Measurements from ENCODE around the gene SMIM8.

The SMIM8 gene

GRCh38 chr6:87351583-87351982 is 29.2 kb downstream of the SMIM8 start:
- DNase-seq (ENCODE audit: low read depth, low spot score) = no peak
- no peak overlapping the region for H3K27ac ChIP-seq (ENCODE audit: low read length)
- no CpG with 5 or more reads among the region's 1 CpG for WGBS (ENCODE audit: insufficient coverage, insufficient read length)

GRCh38 chr6:87356181-87356580 is 33.8 kb downstream of the SMIM8 start:
- H3K9me3 ChIP-seq (ENCODE audit: control insufficient read depth, insufficient read depth, low read length) = no peaks in the 10 kb centered on the region
- no peaks in the 10 kb centered on the region for H3K4me1 ChIP-seq (ENCODE audit: control insufficient read depth, insufficient read depth, low read length)
- no peak overlapping the region for H3K4me3 ChIP-seq (ENCODE audit: low read length)
- H3K36me3 ChIP-seq (ENCODE audit: control insufficient read depth, insufficient read depth, low read length) = no peaks in the 10 kb centered on the region
- H3K27ac ChIP-seq (ENCODE audit: low read length) = no peak overlapping the region
- H3K27me3 ChIP-seq (ENCODE audit: control insufficient read depth, insufficient read depth, low read length) = no peaks in the 10 kb centered on the region
- no peak for DNase-seq (ENCODE audit: low read depth, low spot score)
- WGBS (ENCODE audit: insufficient coverage, insufficient read length) = no CpG with 5 or more reads among the region's 4 CpGs

More at GRCh38 chr6:87351583-87351982, 29.2 kb downstream of the SMIM8 start:
- Histone ChIP-seq H3K9me3 (ENCODE audit: control insufficient read depth, insufficient read depth, low read length) (no peaks in the 10 kb centered on the region), H3K36me3 (ENCODE audit: control insufficient read depth, insufficient read depth, low read length) (no peaks in the 10 kb centered on the region), H3K4me1 (ENCODE audit: control insufficient read depth, insufficient read depth, low read length) (no peaks in the 10 kb centered on the region), H3K4me3 (ENCODE audit: low read length) (no peak overlapping the region), H3K27me3 (ENCODE audit: control insufficient read depth, insufficient read depth, low read length) (no peaks in the 10 kb centered on the region)

GRCh38 chr6:87357479-87358196 is 35.2 kb downstream of the SMIM8 start:
- Histone ChIP-seq H3K27ac (ENCODE audit: low read length) (no peak overlapping the region), H3K27me3 (ENCODE audit: control insufficient read depth, insufficient read depth, low read length) (no peaks in the 10 kb centered on the region), H3K9me3 (ENCODE audit: control insufficient read depth, insufficient read depth, low read length) (no peaks in the 10 kb centered on the region), H3K4me1 (ENCODE audit: control insufficient read depth, insufficient read depth, low read length) (no peaks in the 10 kb centered on the region), H3K36me3 (ENCODE audit: control insufficient read depth, insufficient read depth, low read length) (no peaks in the 10 kb centered on the region), H3K4me3 (ENCODE audit: low read length) (no peak overlapping the region)
- no peak for DNase-seq (ENCODE audit: low read depth, low spot score)
- no CpG with 5 or more reads among the region's 3 CpGs for WGBS (ENCODE audit: insufficient coverage, insufficient read length)

GRCh38 chr6:87364602-87365252 is 42.3 kb downstream of the SMIM8 start:
- Histone ChIP-seq H3K4me1 (ENCODE audit: control insufficient read depth, insufficient read depth, low read length) (no peaks in the 10 kb centered on the region), H3K36me3 (ENCODE audit: control insufficient read depth, insufficient read depth, low read length) (no peaks in the 10 kb centered on the region), H3K27me3 (ENCODE audit: control insufficient read depth, insufficient read depth, low read length) (no peaks in the 10 kb centered on the region), H3K4me3 (ENCODE audit: low read length) (no peak overlapping the region), H3K27ac (ENCODE audit: low read length) (no peak overlapping the region), H3K9me3 (ENCODE audit: control insufficient read depth, insufficient read depth, low read length) (peaks cover 3% of the 10 kb centered on the region)
- WGBS (ENCODE audit: insufficient coverage, insufficient read length) = no CpG with 5 or more reads among the region's 5 CpGs
- no peak for DNase-seq (ENCODE audit: low read depth, low spot score)

GRCh38 chr6:87366072-87366827 is 43.9 kb downstream of the SMIM8 start:
- H3K36me3 ChIP-seq (ENCODE audit: control insufficient read depth, insufficient read depth, low read length) = no peaks in the 10 kb centered on the region
- no peak overlapping the region for H3K4me3 ChIP-seq (ENCODE audit: low read length)
- no CpG with 5 or more reads among the region's 4 CpGs for WGBS (ENCODE audit: insufficient coverage, insufficient read length)
- peaks cover 3% of the 10 kb centered on the region for H3K9me3 ChIP-seq (ENCODE audit: control insufficient read depth, insufficient read depth, low read length)
- no peaks in the 10 kb centered on the region for H3K27me3 ChIP-seq (ENCODE audit: control insufficient read depth, insufficient read depth, low read length)
- no peaks in the 10 kb centered on the region for H3K4me1 ChIP-seq (ENCODE audit: control insufficient read depth, insufficient read depth, low read length)
- no peak overlapping the region for H3K27ac ChIP-seq (ENCODE audit: low read length)
- DNase-seq (ENCODE audit: low read depth, low spot score) = no peak

GRCh38 chr6:87366899-87367298 is 44.5 kb downstream of the SMIM8 start:
- H3K9me3 ChIP-seq (ENCODE audit: control insufficient read depth, insufficient read depth, low read length) = peaks cover 3% of the 10 kb centered on the region
- no peak overlapping the region for H3K27ac ChIP-seq (ENCODE audit: low read length)
- H3K27me3 ChIP-seq (ENCODE audit: control insufficient read depth, insufficient read depth, low read length) = no peaks in the 10 kb centered on the region
- no CpG with 5 or more reads among the region's 3 CpGs for WGBS (ENCODE audit: insufficient coverage, insufficient read length)
- H3K36me3 ChIP-seq (ENCODE audit: control insufficient read depth, insufficient read depth, low read length) = no peaks in the 10 kb centered on the region
- H3K4me1 ChIP-seq (ENCODE audit: control insufficient read depth, insufficient read depth, low read length) = no peaks in the 10 kb centered on the region
- DNase-seq (ENCODE audit: low read depth, low spot score) = no peak
- H3K4me3 ChIP-seq (ENCODE audit: low read length) = no peak overlapping the region

GRCh38 chr6:87373377-87373776 is 51.0 kb downstream of the SMIM8 start:
- H3K4me1 ChIP-seq (ENCODE audit: control insufficient read depth, insufficient read depth, low read length) = no peaks in the 10 kb centered on the region
- WGBS (ENCODE audit: insufficient coverage, insufficient read length) = no CpG with 5 or more reads among the region's 2 CpGs
- H3K27ac ChIP-seq (ENCODE audit: low read length) = no peak overlapping the region
- H3K9me3 ChIP-seq (ENCODE audit: control insufficient read depth, insufficient read depth, low read length) = peaks cover 1% of the 10 kb centered on the region
- H3K27me3 ChIP-seq (ENCODE audit: control insufficient read depth, insufficient read depth, low read length) = no peaks in the 10 kb centered on the region
- no peak for DNase-seq (ENCODE audit: low read depth, low spot score)
- H3K4me3 ChIP-seq (ENCODE audit: low read length) = no peak overlapping the region
- H3K36me3 ChIP-seq (ENCODE audit: control insufficient read depth, insufficient read depth, low read length) = no peaks in the 10 kb centered on the region

- Histone ChIP-seq H3K4me3 (ENCODE audit: low read length) (no peak overlapping the region), H3K9me3 (ENCODE audit: control insufficient read depth, insufficient read depth, low read length) (no peaks in the 10 kb centered on the region), H3K36me3 (ENCODE audit: control insufficient read depth, insufficient read depth, low read length) (no peaks in the 10 kb centered on the region), H3K27me3 (ENCODE audit: control insufficient read depth, insufficient read depth, low read length) (no peaks in the 10 kb centered on the region), H3K27ac (ENCODE audit: low read length) (no peak overlapping the region), H3K4me1 (ENCODE audit: control insufficient read depth, insufficient read depth, low read length) (no peaks in the 10 kb centered on the region)
- WGBS (ENCODE audit: insufficient coverage, insufficient read length) = no CpG with 5 or more reads among the region's 2 CpGs
- no peak for DNase-seq (ENCODE audit: low read depth, low spot score)
Observed at GRCh38 chr6:87375315-87375714, 52.9 kb downstream of the SMIM8 start.

- no CpG with 5 or more reads among the region's 2 CpGs for WGBS (ENCODE audit: insufficient coverage, insufficient read length)
- DNase-seq (ENCODE audit: low read depth, low spot score) = no peak
- no peak overlapping the region for H3K4me3 ChIP-seq (ENCODE audit: low read length)
- H3K27ac ChIP-seq (ENCODE audit: low read length) = no peak overlapping the region
- H3K36me3 ChIP-seq (ENCODE audit: control insufficient read depth, insufficient read depth, low read length) = no peaks in the 10 kb centered on the region
- no peaks in the 10 kb centered on the region for H3K9me3 ChIP-seq (ENCODE audit: control insufficient read depth, insufficient read depth, low read length)
- no peaks in the 10 kb centered on the region for H3K27me3 ChIP-seq (ENCODE audit: control insufficient read depth, insufficient read depth, low read length)
- no peaks in the 10 kb centered on the region for H3K4me1 ChIP-seq (ENCODE audit: control insufficient read depth, insufficient read depth, low read length)
Observed at GRCh38 chr6:87376643-87377042, 54.3 kb downstream of the SMIM8 start.

GRCh38 chr6:87378947-87379346 is 56.6 kb downstream of the SMIM8 start:
- Histone ChIP-seq H3K4me3 (ENCODE audit: low read length) (no peak overlapping the region), H3K27ac (ENCODE audit: low read length) (no peak overlapping the region), H3K4me1 (ENCODE audit: control insufficient read depth, insufficient read depth, low read length) (no peaks in the 10 kb centered on the region), H3K36me3 (ENCODE audit: control insufficient read depth, insufficient read depth, low read length) (no peaks in the 10 kb centered on the region), H3K27me3 (ENCODE audit: control insufficient read depth, insufficient read depth, low read length) (no peaks in the 10 kb centered on the region), H3K9me3 (ENCODE audit: control insufficient read depth, insufficient read depth, low read length) (no peaks in the 10 kb centered on the region)
- no CpG with 5 or more reads among the region's 4 CpGs for WGBS (ENCODE audit: insufficient coverage, insufficient read length)
- no peak for DNase-seq (ENCODE audit: low read depth, low spot score)

All from iPS DF 6.9 (cell line).